ENCODE data around the gene ATP1B2.

Gene ATP1B2

DNA sequence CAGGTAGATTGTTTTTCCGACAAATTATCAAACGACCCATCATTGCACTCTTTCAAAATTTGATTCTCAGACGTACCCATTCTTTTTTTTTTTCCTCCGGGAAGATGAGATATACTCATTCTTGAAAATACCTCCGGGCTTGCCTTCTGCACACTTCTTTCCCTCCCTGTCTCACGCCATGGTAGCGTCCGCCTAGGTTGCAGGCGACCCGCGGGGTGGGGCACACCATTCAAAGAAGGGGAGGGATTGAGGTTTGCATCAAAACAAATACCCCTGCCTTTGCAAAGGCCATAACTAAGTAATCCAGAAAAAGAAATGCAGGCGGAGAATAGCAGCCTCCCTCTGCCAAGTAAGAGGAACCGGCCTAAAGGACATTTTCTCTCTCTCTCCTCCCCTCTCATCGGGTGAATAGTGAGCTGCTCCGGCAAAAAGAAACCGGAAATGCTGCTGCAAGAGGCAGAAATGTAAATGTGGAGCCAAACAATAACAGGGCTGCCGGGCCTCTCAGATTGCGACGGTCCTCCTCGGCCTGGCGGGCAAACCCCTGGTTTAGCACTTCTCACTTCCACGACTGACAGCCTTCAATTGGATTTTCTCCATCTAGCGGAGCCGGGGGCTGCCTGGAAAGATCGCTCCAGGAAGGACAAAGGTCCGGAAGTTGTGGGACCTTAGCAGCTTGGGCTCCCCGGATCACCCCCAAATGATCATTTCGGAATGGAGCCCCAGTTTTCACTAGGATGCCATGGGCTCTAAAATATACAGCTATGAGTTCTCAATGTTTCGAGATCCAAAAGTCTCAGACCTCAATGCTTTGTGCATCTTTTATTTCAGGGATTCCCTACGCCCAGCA is 35.7 kb downstream of the ATP1B2 start:
- peak; percentile 92 for DNase-seq

DNA sequence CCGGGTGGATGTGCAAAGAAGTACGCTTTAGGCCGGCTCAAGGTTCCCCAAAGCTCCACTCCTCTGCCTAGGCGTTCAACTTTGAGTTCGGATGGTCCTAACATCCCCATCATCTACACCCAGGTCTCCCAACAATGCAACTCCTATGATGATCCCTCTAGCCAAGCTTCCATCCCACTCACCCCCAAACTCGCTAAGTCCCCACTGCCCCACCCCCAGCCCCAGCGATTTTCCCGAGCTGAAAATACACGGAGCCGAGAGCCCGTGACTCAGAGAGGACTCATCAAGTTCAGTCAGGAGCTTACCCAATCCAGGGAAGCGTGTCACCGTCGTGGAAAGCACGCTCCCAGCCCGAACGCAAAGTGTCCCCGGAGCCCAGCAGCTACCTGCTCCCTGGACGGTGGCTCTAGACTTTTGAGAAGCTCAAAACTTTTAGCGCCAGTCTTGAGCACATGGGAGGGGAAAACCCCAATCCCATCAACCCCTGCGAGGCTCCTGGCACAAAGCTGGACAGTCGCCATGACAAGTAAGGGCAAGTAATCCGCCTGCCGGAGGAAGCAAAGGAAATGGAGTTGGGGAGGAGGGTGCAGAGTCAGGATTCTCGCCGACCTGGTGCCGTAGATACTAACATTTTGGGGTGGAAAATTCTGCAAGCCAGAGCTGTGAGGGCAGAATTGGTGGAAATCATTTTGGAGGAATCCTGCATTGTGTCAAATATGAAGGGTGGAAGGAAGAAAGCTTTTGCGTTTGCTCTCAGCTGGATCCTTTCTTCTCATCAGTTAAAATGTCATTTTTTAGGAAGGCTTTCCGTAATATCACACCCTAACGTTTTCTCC is 36.6 kb downstream of the ATP1B2 start, which contains the start of gene TP53:
Gene TP53 (minus strand): TSS at position 419 of the 836 bp plus-strand sequence. CDS start 10,896 bp downstream, outside the sequence.
- peak; percentile 65 for DNase-seq

DNA sequence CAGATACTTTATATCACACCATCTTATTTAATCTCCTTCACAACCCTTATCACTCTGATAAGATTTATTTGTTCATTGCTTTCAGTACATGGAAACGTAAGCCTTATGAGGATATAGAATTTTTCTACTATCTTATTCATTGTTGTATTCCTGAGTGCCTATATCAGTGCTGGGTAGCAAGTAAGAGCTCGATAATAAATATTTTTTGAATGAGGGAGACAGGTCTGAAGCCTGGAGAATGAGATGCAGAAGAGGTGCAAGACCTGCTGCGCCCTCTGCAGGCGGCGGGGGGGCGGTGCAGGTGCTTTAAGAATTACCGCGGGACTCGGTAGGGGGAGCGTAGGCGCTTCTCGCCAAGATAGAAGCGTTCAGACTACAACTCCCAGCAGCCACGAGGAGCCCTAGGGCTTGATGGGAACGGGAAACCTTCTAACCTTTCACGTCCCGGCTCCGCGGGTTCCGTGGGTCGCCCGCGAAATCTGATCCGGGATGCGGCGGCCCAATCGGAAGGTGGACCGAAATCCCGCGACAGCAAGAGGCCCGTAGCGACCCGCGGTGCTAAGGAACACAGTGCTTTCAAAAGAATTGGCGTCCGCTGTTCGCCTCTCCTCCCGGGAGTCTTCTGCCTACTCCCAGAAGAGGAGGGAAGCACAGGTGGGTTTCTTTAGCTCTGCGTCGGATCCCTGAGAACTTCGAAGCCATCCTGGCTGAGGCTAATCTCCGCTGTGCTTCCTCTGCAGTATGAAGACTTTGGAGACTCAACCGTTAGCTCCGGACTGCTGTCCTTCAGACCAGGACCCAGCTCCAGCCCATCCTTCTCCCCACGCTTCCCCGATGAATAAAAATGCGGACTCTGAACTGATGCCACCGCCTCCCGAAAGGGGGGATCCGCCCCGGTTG is 37.4 kb downstream of the ATP1B2 start, which contains the start of gene WRAP53:
Gene WRAP53 (plus strand): TSS at position 570 of the 900 bp plus-strand sequence. CDS start 172 bp downstream, at position 742.
- DNase-seq: peak; percentile 91

DNA sequence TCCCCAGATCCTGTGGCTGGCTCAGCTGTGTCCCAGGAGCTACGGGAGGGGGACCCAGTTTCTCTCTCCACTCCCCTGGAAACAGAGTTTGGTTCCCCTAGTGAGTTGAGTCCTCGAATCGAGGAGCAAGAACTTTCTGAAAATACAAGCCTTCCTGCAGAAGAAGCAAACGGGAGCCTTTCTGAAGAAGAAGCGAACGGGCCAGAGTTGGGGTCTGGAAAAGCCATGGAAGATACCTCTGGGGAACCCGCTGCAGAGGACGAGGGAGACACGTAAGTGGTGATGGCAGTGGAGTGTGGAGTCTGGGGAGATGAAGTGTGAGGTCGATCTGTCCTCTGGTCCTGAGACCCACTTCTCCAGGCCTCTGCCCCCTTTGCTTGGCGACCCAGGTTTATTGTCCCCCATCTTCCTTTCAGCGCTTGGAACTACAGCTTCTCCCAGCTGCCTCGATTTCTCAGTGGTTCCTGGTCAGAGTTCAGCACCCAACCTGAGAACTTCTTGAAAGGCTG is 38.1 kb downstream of the ATP1B2 start:
- DNase-seq: no peak

- no peak for DNase-seq
Measured at GRCh38 chr17:7695586-7695985, 44.9 kb downstream of the ATP1B2 start.

DNA sequence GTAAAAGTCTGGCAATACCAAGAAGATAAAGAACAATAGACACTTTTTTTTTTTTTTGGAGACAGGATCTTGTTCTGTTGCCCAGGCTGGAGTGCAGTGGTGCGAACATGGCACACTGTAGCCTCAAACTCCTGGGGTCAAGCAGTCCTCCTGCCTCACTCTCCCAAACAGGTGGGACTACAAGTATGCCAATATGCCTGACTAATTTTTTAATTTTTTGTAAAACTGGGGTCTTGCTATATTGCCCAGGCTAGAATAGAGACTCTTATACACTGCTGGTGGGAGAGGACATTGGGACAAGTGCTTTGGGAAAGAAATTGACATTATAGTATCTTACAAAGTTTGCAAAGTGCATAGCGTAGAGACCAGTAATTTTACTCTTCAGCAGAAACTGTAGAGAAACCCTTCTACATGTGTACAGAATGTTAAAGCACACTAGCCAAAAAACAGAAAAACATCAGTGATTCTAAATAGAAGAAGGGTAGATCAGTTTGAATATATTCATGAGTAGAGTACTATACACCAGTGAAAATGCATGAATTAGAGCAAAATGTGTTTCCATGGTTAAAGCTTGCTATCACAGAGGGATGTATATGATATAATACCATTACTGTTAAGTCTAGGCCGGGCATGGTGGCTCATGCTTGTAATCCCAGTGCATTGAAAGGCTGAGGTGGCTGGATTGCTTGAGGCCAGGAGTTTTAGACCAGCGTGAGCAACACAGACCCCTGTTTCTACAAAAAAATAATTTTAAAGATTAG is 47.3 kb downstream of the ATP1B2 start:
- DNase-seq: no peak

GRCh38 chr17:7700510-7700909 is 49.8 kb downstream of the ATP1B2 start:
- no peak for DNase-seq

- DNase-seq: no peak
Measured at GRCh38 chr17:7701681-7702080, 51.0 kb downstream of the ATP1B2 start.

DNA sequence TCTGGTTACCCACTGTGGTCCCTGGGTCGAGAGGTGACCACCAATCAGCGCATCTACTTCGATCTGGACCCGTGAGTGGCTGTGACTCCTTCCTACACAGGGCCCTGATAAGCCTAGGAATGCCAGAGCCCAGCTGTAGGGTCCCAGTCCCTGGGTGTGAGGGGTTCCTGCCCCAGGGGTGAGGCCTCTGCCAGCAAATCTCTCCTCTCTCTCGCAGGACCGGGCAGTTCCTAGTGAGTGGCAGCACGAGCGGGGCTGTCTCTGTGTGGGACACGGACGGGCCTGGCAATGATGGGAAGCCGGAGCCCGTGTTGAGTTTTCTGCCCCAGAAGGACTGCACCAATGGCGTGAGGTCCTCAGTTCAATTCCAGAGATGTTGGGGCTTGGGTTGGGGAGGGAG is 52.0 kb downstream of the ATP1B2 start:
- DNase-seq: no peak

DNA sequence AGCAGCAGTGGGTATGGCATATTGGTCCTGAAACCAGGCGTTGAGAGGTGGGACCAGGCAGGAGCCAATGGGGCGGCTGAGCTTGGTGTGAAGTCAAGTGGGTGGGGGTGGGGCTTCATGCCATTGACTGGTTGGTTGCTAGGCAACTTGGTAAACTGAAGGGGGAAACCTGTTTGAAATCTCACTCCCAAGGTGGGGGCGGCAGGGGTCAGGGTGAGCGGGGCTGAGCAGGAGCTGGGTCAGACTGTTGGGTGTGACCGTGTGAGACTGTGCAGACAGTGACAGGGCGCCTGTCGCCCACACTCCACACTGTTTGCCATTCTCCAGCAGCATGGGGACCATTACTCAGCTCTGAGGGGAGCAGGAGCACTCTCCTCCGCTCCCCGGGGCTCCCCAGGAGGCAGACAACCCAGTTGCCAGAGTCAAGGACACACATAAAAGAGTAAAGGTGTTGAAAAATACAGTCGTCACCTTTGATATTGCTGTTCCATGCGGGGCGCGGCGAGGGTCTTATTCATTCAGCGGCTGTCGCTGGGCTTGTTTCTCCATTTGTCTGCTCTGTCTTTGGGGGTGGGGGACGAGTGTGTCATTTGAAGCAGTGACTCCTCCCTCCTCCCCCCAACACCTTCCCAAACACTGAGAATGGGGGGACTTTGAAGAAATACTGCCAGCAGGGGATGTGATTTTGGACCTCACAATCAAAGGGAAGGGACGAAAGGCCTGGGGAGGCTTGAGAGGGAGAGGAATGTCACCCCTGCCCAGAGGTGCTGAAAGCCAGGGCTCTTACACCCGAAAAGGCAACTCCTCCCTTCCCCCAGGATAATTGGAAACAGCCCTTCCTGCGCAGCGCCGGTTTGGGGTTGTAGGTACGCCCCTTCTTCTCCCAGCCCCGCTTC is 53.1 kb downstream of the ATP1B2 start:
- no peak for DNase-seq

- no peak for DNase-seq
Measured at GRCh38 chr17:7704601-7705268, 54.0 kb downstream of the ATP1B2 start, which contains the start of gene EFNB3. Gene EFNB3, plus strand, starts transcription at chr17:7705202. Its CDS starts 397 bp downstream, at chr17:7705599.

DNA sequence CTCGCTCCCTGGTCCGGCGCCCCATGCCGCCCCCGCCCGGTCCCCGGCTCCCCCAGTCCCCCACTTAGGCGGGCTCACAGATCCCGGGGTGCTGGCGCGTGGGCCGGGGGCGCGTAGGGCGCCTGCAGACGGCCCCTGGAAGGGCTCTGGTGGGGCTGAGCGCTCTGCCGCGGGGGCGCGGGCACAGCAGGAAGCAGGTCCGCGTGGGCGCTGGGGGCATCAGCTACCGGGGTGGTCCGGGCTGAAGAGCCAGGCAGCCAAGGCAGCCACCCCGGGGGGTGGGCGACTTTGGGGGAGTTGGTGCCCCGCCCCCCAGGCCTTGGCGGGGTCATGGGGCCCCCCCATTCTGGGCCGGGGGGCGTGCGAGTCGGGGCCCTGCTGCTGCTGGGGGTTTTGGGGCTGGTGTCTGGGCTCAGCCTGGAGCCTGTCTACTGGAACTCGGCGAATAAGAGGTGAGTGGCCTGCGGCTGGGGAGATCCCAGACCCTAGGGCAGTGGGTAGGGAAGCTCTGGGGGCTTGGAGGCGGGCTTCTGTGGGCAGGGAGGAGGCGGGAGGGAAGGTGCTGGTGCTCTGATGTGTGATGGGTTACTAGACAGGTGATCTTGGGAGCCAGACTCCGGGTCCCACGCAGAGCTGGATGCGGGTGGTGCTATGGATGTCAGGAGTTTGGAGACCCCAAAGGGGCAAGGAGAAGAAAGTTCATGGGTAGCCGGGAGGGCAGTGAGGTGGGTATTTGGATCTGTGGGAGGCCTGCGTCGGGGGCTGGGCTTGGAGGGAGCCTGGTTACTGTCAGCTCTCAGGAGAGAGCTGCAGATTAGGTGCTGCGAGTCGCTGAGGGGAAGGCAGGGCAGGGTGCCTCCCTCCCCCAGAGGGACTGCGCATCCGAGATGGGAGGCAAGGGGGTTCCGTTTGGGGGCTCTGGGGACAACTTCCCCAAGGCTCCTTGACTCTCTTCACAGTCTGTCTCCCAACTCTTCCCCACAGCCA is 54.8 kb downstream of the ATP1B2 start:
- DNase-seq: no peak

DNA sequence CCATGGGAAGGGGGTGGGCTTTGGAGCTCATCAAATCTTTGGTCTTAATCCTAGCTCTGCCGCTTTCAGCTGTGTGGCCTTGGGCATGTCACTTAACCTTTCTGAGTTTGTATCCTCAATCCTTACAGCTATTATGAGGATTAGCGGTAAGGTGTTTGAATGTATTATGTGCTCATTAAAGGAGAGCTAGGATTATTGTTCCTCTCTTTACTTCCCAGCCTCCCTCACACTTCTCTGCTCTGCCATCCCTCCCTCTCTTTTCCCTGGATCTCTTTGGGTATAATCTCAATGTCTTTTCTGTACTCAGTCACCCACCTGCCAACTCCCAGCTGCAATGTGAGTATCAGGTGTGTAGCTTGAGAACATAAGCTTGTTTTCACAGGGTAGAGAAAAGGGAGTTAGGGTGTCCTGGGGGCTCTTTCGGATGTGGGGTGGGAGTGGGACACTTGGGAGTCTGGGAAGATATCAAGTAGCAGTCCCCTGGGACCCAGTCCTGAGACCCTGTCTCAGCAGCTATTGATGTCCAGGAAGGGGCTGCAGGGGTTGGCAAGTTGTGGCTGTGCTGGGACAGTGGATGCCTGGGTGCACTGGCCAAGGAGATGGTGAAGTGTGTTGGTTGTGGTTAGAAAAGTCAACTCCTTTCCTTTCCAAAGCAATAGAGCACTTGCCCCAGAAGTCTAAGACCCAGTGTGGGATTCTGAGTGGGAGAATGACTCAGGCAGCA is 56.1 kb downstream of the ATP1B2 start:
- DNase-seq: no peak
